GM12874 (cell line): ENCODE results near the gene COPS6.

Experiments used
- CTCF ChIP-seq: IDR thresholded peaks from 2 replicates; pipeline ENCODE4 v1.5.1; 2011; ENCODE audit warnings: low read depth, mild to moderate bottlenecking, control low read depth, low read length, moderate library complexity; ENCODE audit not compliant: insufficient read depth

The COPS6 gene

GRCh38 chr7:100132697-100133151 lies 44.0 kb downstream of the COPS6 start:
- TF ChIP-seq CTCF: peak; percentile 95

GRCh38 chr7:100137851-100138760 lies 49.3 kb downstream of the COPS6 start:
- TF ChIP-seq CTCF: no peak

DNA sequence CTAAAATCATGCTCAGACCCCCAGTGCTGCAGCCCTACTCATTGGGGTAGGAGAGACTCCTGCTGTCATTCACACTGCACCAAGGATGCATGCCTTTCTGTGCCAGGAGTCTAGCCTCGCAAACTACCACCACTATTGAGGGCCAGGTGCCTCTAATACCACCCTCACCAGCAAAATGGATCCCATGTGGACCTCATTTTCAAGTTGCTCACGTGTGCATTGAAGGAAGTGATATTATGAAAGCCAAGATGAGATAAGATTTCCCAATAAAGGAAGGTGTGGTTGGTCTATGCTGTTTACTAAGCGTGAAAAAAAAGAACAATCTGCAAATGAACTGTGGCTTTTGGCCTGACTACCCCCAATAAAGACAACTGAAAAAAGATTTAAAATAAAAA lies 52.8 kb downstream of the COPS6 start:
- no peak for TF ChIP-seq CTCF
